Measurements from ENCODE around the gene SLC6A15.

- TF ChIP-seq CTCF (IDR thresholded peaks at IDR 0.05) (no peak), POLR2AphosphoS5 (IDR thresholded peaks at IDR 0.05) (no peak), POLR2A (IDR thresholded peaks at IDR 0.05) (no peak)
Observed at GRCh38 chr12:84814664-84815245, 97.8 kb downstream of the SLC6A15 start.
